ENCODE measurements around the gene ATP1A2.
"Not testable (repeated sequence)": the region's sequence is repeated elsewhere in the genome, so short reads cannot be mapped to it uniquely, and the experiment has no call there.

Gene ATP1A2

DNA sequence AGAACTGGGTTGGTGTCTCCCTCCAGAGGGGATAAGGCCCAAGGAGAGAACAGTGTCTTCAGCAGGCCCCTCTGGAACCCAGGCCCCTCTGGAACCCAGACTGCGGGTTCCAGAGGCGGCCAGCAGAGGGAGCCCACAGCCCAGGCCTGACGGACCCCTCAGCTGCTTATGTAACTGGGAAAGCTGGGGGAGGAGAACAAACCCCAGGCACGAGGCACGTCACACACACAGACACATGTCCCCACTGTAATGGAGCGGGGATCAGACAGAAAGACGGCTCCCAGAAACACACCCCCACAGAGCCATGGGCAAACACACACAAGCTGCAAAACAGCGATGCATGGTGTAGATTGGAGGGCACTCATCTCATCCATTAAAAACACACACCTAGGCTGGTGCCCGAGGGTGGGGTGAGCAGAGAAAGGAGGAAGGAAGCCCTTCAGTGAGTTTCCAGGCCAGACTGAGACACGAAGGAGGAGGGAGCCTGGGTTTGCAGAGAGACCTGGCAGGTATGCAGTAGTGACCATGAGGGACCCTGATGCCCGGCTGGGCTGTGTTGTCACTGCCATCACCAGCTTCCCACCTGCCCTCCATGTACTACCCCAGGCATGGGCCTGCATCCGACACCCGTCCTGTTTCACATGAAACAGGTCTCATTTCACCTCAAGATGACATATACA, 14.4 kb upstream of the ATP1A2 start:
- peak; percentile 47 to 92 (median 80) for DNase-seq

DNA sequence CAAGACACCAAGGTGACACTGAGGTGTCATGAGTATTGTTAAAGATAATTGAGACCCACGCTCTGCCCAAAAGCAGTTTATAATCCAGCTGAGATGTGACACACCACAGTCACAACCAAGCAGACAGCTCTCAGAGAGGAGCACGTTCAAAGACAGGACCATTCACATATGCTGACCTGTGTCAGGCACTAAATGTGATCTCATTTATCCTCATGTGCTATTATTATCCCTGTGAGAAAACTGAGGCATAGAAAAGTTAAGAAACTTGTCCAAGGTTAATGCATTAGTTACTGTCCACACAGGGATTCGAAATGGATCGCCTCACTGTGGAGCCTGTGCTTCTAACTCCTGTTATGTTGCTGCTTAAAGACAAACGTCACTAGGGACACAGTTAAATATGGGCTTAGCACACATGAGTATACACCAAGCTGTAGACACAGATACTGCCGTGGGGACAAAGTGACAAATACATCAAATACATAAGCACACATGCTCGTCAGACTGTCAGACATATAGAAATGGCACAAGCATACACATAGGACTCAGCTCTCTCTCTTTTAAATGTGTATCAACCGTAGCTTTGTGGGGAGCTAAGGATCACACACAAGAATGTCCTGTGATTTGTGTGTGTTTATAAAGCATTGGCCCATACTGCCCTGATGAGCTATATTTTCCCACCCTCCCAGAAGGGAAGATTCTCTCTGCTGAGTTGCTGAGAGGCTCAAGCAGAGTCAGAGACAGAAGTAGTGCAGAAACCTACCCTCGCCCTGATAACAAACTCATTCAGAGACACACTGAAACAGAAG, 13.6 kb upstream of the ATP1A2 start:
- peak in 3 of 14 donors; percentile 35 to 55 (median 50) for DNase-seq

DNA sequence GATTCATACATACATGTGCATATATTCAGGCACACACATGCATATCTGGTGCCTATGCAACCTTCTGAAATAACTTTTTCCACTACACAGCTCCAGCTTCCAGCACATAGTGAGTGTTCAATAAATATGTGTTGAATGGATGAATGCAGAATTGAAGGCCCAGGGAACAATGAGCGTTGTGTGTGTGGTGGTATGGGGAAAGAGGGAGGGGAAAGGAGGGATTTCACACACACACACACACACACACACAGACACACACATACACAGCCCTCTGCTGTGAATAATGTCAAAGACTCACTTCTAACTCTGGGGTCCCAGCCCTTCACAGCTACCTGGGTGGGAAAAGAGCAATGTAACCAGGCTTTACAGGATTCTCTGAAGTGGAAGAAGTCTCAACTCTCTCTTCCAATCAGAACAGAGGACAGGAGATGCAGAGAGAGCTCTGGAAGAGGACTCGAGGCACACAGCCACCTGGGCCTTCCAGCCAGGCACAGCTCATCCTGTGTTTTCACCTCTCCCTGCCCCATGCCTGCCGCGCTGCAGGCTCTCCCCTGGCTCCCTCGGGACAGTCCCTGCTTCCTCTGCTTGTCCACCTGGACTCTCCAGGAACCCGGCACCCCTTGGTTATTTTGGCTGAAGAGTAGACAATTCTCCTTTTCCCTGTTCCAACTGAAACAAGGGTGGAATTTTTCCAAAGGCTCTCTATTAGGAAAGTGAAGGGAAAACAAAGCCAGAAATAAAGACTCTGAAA, 11.7 kb upstream of the ATP1A2 start:
- DNase-seq: peak in 4 of 14 donors; percentile 16 to 80 (median 47)

DNA sequence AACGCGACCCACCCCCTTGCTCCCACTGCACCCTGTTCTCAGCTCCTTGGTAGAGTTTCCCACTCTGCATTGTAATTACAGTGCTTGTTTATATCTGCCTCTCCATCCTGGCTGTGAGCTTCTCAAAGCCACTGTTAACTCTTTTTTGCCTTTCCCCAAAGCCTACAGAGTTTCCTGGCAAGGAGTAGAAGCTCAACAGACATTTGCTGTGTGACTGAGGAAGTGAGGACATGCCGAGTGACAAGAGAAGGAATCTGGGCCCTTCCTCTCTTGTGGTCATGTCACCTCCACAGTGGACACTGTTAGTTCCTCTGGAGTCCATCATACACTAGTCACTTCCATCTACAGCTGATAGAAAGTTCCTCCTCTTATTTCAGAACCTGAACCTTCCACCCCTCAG, 11.1 kb upstream of the ATP1A2 start:
- DNase-seq: peak in 3 of 14 donors; percentile 10 to 75 (median 28)

DNA sequence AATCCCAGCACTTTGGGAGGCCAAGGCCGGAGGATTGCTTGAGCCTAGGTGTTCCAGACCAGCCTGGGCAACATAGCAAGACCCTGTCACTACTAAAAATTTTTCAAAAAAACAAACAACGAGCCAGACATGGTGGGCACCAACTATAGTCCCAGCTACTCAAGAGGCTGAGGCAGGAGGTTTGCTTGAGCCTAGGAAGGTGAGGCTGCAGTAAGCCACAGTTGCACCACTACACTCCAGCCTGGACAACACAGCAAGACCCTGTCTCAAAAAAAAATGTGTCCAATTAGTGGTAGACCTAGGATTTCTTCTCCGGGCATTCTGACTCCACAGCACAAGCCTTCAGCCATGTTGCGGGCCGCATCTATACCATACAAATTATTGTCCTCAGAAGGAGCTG, 10.4 kb upstream of the ATP1A2 start:
- no peak for DNase-seq

DNA sequence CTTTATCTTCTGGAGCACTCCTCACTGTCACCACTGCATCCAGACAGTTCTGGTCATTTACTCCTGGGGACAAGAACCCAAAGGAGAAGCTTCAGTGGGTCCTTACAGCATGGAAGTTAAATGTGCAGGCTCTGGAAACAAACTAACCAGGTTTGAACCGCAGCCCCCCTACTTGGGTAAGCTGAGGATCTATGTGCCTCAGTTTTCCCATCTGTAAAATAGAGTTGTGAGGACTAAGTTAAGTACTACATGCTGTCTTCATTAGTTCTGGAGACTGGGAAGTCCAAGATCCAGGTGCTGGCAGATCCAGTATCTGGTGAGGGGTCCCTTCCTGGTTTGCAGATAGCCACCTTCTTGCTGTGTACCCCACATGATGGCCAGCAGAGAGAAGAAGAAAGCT, 8.0 kb upstream of the ATP1A2 start:
- no peak for DNase-seq

DNA sequence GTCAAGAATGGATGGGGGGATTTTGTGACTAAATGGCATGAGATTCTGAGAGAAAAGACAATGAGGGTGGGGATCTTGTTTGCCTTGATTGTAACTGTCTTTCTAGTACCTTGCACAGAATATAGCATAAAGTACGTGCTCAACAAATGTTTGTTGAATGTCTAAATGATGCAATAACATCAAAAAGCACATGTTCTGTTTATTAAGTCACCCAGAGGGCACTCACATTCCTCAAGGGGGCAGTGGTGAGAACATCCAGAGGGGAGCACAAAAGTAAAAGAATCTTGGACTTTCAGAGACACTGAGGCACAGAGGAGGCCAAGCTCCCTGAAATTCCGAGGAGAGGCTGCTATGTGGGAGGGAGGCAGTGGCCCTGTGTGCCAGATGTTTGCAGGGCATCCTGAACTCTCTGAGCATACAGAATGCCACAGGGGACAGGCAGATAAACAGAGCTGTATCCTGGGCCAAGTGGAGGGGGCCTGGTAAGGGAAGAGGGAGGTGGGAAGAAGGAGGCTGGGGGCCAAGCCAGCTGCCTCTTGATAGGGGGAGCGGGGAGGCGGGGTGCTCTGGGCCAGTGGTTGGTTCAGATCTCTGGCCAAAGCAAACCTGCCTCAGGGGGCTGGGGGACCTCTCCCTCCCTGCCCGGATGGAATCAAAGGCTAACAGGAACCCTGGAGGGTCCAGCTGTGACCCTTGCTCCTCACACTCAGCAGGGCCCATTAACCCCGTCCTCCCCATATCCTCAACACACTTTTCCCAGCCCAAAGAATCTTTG, 6.5 kb upstream of the ATP1A2 start:
- DNase-seq: peak in 1 of 14 donors; percentile 16

DNA sequence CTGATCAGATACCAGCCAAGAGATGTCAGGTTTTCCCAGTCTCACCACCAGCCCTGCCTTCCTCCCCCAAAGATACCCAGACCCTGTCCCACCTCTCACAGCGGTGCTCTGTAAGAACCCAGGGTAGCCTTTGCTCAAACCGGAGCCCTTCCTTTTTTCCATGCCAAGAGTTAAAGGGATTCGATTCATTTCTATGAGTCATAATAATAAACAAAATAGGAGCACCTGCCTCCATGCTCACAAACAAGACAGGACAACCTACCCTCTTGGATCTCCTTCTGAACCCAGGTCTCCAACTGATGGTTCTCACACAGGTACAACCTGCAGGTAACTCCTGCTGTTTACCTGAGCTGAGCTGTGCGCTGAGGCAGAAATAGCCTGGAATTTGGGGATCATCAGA, 5.9 kb upstream of the ATP1A2 start:
- no peak for DNase-seq

DNA sequence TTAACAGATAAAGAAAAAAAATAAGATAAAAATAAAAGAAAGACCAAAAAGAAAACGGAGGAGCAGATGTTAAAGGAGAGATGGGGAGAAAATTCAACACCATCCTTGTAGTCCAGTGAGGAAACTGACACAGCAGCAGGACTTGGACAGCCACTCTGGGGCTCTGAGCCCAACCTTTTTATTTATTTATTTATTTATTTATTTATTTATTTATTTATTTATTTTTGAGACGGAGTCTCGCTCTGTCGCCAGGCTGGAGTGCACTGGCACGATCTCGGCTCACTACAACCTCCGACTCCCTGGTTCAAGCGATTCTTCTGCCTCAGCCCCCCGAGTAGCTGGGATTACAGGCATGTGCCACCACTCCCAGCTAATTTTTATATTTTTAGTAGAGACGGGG, 4.1 kb upstream of the ATP1A2 start:
- DNase-seq: not testable (repeated sequence)

DNA sequence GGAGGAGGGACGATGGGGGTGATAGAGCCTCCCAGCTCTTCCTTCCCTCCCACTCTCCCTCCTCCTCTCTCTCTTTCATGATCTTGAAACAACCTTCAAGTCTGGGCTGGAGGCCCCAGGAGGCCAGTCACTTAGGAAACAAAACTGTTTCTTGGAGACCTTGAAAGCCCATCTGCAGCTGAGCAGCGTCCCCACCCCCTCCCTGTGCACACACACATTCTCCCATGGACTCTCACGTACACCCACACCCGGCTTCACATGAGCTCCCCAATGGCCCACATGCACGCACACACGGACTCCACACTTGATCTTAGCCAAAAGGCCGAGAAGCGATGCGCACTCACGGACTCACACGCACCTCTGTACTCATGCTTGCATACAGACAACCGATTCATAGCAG, 3.2 kb upstream of the ATP1A2 start:
- DNase-seq: peak in 2 of 14 donors; percentile 17 to 24

DNA sequence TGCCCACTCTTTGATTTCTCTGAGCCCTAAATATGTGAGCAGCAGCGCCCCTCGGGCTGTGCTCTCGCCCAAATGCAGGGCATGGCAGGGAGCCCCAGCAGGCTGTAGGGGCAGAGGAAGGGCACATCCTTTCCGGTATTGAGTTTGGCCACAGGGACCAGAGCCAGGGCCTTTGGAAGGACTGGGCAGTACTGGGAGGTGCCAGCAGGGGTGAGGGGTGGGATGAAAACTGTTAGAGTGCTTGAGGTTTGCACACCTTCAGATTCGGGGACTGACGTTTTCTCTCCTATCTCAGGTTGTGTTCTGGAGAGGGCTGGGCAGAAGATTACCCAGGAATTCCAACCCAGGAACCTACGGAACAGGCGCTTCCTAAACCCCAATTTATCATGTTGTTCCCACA, 2.2 kb upstream of the ATP1A2 start:
- DNase-seq: peak in 1 of 14 donors; percentile 25

DNA sequence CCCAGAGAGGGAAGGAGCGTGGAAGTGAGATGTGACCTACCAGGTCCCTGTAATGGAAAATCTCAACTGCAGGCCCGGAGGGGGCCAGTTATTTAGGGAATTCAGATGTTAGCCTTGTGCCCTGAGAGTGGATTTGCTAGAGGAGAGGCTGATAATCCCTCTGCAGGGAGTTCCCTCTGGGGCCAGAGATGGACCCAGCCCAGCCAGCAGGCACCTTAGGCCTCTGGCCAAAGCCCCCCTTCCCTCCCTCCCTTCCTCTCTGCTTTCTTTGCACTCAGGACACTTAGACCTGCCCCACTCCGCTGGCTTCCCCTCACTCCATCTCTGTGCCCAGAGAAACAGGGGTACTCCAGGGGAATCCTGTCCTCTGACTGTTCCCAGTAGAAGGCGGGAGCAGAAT, 1.5 kb upstream of the ATP1A2 start:
- peak in 7 of 14 donors; percentile 16 to 60 (median 49) for DNase-seq

DNA sequence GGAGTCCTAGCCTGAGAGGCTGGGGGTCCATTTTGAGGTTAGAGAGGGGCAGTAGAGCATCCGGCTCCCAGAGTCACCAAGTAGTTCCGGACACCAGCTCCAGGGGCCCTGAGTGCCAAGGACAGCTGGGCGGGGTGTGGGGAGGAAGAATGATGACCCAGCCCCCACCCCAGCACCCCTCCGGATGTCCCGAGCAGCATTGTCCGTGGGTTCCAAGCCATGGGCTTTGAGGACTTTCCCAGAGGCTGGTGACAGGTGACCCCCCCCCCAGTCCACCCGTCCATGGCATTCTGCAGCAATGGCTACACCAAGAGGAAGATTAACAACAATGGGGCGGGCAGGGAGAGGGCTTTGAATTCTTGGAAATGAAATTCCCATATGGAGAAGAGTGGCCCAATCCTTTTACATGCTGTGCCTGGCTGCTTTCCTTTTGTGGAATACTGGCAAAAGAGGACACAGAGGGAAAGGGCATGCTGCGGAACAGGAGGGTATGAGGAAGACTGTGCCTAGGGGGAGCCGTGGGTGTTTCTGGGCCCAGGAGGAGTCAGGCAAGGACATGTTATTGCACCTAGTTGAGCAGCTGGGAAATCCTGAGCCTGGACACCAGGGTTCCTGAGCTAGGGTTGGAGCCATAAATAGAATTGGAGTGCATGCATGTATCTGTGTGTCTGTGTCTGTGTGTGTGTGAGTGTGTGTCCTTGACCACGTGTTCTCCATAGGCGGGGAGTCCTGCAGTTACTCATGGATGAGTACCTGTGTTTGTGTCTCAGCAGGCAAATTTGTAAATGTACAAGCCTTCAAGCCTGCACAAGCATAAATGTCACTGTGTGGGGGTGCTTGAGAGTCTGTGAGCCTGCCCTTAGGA, 956 bp downstream of the ATP1A2 start:
- peak in 6 of 14 donors; percentile 9 to 97 (median 38) for DNase-seq

DNA sequence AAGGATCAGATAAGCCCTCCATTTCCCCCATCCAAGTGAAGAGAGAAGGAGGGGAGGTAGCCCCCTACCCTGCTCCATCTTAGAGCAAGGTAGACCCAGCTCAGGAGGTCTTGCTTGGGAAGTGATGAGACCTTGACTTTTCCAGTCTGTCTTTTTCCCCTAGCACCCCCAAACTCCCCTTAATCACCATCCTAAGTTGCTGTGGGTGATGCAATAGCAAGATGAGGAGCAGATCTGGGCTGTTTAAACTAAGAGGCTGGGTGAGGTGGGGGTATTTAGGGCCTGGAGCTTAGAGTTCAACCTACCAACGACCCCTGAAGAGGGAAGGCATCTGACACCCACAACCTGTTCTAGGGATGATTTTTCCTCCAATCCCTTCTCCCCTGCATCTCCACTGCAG, 1.7 kb downstream of the ATP1A2 start:
- peak in 1 of 14 donors; percentile 48 for DNase-seq

DNA sequence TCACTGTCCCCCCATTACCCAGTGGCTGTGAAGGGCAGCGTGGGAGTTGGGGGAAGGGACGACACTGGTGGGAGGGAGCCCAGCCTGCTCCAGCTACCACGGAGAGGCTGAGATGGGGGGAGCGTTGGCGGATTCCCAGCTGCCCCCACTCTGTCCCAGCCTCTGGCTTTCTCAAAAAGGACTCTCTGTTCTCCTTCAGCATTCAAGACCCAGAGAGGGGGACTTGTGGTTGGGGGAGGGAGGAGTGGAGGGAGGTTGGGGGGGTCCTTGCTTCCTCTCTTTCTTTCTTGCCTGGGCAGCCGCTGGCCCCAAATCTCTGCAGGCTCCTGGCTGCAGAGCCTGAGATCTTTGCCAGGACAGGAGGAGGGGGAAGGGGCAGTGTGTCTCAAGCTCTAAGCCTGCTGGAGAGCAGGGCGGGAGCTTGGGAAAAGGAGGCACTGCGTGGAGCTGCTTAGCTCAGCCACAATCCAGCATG, 2.2 kb downstream of the ATP1A2 start:
- DNase-seq: peak in 11 of 14 donors; percentile 40 to 91 (median 84)

DNA sequence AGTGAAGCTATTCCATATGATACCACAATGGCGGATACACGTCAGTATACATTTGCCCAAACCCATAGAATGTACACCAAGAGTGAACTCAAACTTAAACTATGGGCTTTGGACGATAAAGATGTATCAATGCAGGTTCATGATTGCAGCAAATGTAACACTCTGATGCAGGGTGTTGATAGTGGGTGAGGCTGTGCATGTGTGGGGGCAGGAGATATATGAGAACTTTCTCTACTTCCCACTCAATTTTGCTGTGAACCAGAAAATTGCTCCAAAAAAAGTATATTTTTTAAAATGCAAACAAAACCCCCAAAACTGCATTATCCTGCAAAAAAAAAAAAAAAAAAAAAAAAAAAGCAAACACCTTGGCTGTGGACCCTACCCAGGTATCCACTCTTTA, 3.4 kb downstream of the ATP1A2 start:
- no peak for DNase-seq

DNA sequence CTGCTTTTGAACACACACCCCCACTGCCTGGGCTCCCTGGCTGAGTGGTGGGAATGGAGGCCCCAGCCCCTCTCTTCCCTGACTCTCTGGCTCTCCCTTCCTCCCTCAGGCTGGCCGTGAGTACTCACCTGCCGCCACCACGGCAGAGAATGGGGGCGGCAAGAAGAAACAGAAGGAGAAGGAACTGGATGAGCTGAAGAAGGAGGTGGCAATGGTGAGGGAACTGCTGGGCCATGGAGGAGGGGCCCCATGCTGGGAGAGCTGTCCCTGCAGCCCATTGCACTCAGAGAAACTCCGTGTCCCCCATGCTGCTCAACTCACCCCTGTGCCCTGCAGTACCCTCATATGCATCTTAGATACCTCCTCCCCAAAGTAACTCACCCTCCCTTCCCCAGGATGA, 5.2 kb downstream of the ATP1A2 start:
- DNase-seq: no peak

DNA sequence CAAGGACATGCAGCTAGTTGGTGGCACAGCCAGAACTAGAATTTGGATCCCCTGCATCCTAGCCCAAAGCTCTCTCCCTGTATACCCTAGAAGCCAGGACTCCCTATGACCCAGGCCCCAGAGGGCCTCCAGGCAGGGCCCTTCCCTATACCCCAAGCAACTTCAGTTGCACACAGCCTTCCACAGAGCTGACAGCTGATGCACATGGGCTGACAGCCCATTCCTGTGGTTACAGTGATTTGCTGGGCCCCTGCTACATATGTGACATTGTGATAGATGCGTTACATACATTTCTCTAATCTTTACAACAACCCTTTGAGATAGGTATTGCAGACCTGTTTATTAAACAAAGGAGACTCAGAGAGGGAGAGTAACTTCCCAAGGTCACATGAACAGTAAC, 5.8 kb downstream of the ATP1A2 start:
- no peak for DNase-seq

DNA sequence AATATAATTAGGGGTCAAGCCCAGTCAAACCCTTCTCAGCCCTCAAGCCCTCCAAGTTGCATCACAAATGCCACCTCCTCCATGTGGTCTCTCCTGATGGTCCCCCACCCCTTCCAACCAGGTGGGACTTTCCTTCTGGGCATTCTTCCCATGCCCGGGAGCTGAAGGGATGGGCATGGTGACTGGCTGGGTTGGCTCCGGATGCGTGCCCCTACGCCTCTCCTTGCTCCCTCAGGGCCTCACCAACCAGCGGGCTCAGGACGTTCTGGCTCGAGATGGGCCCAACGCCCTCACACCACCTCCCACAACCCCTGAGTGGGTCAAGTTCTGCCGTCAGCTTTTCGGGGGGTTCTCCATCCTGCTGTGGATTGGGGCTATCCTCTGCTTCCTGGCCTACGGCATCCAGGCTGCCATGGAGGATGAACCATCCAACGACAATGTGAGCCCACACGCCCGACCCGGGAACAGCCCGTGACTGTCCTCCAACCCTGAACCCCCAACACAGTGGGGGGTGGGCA, 7.5 kb downstream of the ATP1A2 start:
- DNase-seq: no peak

DNA sequence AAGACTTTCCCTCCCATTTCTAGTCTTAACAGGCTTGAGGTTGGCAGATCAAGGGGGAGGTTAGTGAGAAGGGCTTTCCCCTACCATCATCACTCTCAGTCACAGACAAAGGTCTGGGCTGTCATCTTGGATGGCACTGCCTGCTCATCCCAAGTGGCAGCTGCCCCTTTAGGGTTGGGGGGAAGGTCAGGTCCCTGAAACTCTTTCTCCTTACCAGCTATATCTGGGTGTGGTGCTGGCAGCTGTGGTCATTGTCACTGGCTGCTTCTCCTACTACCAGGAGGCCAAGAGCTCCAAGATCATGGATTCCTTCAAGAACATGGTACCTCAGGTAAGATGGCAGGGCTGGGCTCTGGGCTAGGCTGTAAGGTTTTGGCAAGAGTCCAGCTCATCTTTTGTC, 8.2 kb downstream of the ATP1A2 start:
- no peak for DNase-seq

Measured in C1 segment of cervical spinal cord (tissue), 14 donors.